Endothelial cell of umbilical vein (primary cell): ENCODE measurements around the gene ABCC4. TPM values are rescaled to one million over a fixed set of nuclear protein-coding genes. Genes with fewer than 3 reads are reported as not detected.
A peak's percentile ranks its signal among the peaks of the same experiment; 100 is the strongest.
"Not testable (repeated sequence)": the region's sequence is repeated elsewhere in the genome, so short reads cannot be mapped to it uniquely, and the experiment has no call there.

Experiments
- BruUV-seq: library from RNA; stranded (reverse); fragments of 400-500 nt; replicated peaks from 2 replicates; lab custom pipeline; 2021; lab: Mats Ljungman, UMichigan
- CTCF ChIA-PET: fragments of 300-600, 350-600 bp; sonication (Branson Sonifier 250); formaldehyde crosslinking; loops from one replicate; lab custom pipeline; 2021; ENCODE audit warnings: antibody characterized with exemption, inconsistent platforms; lab: Charles Lee
- POLR2A ChIA-PET: fragments of 300-600, 350-600 bp; sonication (Branson Sonifier 250); formaldehyde crosslinking; loops from one replicate; lab custom pipeline; 2021; ENCODE audit warnings: antibody characterized with exemption, inconsistent platforms; lab: Charles Lee
- DNase-seq: peaks from one replicate; pipeline ENCODE4 v3.0.0-alpha.2; 2011; ENCODE audit warnings: low read depth, low spot score
- FAIRE-seq: peaks from 2 replicates; lab custom pipeline; 2011; peaks lifted over from hg19 to GRCh38; lab: Jason Lieb, UNC
- H2AFZ ChIP-seq: 2 replicates; pipeline ENCODE4 v1.6.0; 2012; ENCODE audit warnings: low read depth, low read length, control low read depth, inconsistent platforms
- H3K27ac ChIP-seq: 2 replicates; pipeline ENCODE4 v1.5.1; 2011; ENCODE audit warnings: low read depth, mild to moderate bottlenecking, control low read depth, low read length, moderate library complexity; ENCODE audit not compliant: insufficient read depth
- H3K27me3 ChIP-seq, 2 experiments: 2 replicates each; pipeline versions ENCODE4 v1.6.0 to v1.6.1; 2011; ENCODE audit warnings: low read length in 2 of 2, mixed read lengths in 1 of 2; ENCODE audit not compliant: control insufficient read depth in 2 of 2, insufficient read depth in 2 of 2
- H3K36me3 ChIP-seq, 2 experiments: 2 replicates in 1 of 2; 3 replicates in 1 of 2; pipeline ENCODE4 v1.5.1; 2011; ENCODE audit warnings: low read length in 2 of 2, mild to moderate bottlenecking in 1 of 2, moderate library complexity in 1 of 2; ENCODE audit not compliant: control insufficient read depth in 2 of 2, insufficient read depth in 2 of 2; ENCODE audit errors: extremely low read depth in 1 of 2
- H3K4me1 ChIP-seq: 3 replicates; pipeline ENCODE4 v1.5.1; 2011; ENCODE audit warnings: mild to moderate bottlenecking, low read length; ENCODE audit not compliant: control insufficient read depth, insufficient read depth; ENCODE audit errors: extremely low read depth
- H3K4me2 ChIP-seq: 2 replicates; pipeline ENCODE4 v1.6.1; 2011; ENCODE audit warnings: low read length, control low read depth, mixed read lengths; ENCODE audit not compliant: insufficient read depth
- H3K4me3 ChIP-seq, 3 experiments: fragments of 200-600 bp in 1 of 3; sonication (generic), shearing (Covaris generic) in 1 of 3; replicated peaks in 1 of 3; 2 replicates each; pipeline ENCODE4 v1.5.1; 2011 to 2016; ENCODE audit warnings: control low read depth in 3 of 3, low read length in 3 of 3, mild to moderate bottlenecking in 2 of 3, inconsistent platforms in 1 of 3, low read depth in 1 of 3, moderate library complexity in 1 of 3; ENCODE audit not compliant: insufficient read depth in 1 of 3
- H3K79me2 ChIP-seq: 2 replicates; pipeline ENCODE4 v1.6.0; 2012; ENCODE audit warnings: low read length, inconsistent platforms; ENCODE audit not compliant: control insufficient read depth, insufficient read depth
- H3K9ac ChIP-seq: replicated peaks from 2 replicates; pipeline ENCODE3; 2011; ENCODE audit warnings: low read length, control low read depth; ENCODE audit not compliant: insufficient read depth; ENCODE audit errors: extremely low read depth
- H3K9me1 ChIP-seq: replicated peaks from 3 replicates; pipeline ENCODE4 v1.6.0; 2011; ENCODE audit warnings: mild to moderate bottlenecking, low read length; ENCODE audit not compliant: control insufficient read depth, insufficient read depth; ENCODE audit errors: extremely low read depth
- H3K9me3 ChIP-seq: replicated peaks from 2 replicates; pipeline ENCODE4 v1.5.1; 2012; ENCODE audit warnings: low read length, inconsistent platforms; ENCODE audit not compliant: control insufficient read depth, insufficient read depth
- H4K20me1 ChIP-seq: replicated peaks from 2 replicates; pipeline ENCODE3; 2011; ENCODE audit warnings: mild to moderate bottlenecking, low read length; ENCODE audit not compliant: control insufficient read depth, insufficient read depth; ENCODE audit errors: extremely low read depth
- CTCF ChIP-seq, 2 donors: IDR thresholded peaks; 1 replicate in 1 of 2; 2 replicates in 1 of 2; pipeline ENCODE4 v1.5.1; 2011; ENCODE audit warnings: low read length in 2 of 2, mild to moderate bottlenecking in 2 of 2, moderate library complexity in 2 of 2, control low read depth in 1 of 2, inconsistent platforms in 1 of 2, low read depth in 1 of 2; ENCODE audit not compliant: insufficient read depth in 1 of 2; ENCODE audit errors: extremely low read depth in 1 of 2
- GATA2 ChIP-seq: IDR thresholded peaks from 2 replicates; pipeline ENCODE4 v1.7.0; 2011; ENCODE audit warnings: low read depth, mild to moderate bottlenecking, moderate library complexity, mixed read lengths, low read length; ENCODE audit not compliant: insufficient read length, insufficient read depth
- dilution Hi-C: fragments of 300-500 bp; cut with MboI; formaldehyde crosslinking; loops from one replicate; pipeline ENCODE4 v1.15.0; 2019; ENCODE audit warnings: low sequenced_read_pairs; ENCODE audit not compliant: extremely low pct_ligation_motif_present
- intact Hi-C: fragments of 100-400 bp; cut with micrococcal nuclease; formaldehyde crosslinking; loops from one replicate; pipeline ENCODE4 v1.10.0; 2022
- polyA plus RNA-seq, 4 experiments: library from polyadenylated mRNA; depleted of rRNA in 3 of 4; stranded (reverse) in 3 of 4; unstranded in 1 of 4; fragments of >200 nt; gene quantifications; 2 replicates each; pipeline versions ENCODE4 v1.2.1 to v1.2.3, GENCODE V29; 2011 to 2012; ENCODE audit warnings: missing spikeins in 1 of 4
- total RNA-seq: library from RNA; stranded (reverse); gene quantifications from 2 replicates; pipeline ENCODE4 v1.2.3, GENCODE V29; 2021

Gene ABCC4
- total and polyA plus RNA-seq, 2 donors (not counting 3 experiments of a cell fraction or from before 2014, with no cell fraction given): 9.2 to 15.9 TPM

GRCh38 chr13:95201814-95202651 lies 99.2 kb downstream of the ABCC4 start:
- Histone ChIP-seq H3K9me3 (no peaks in the 10 kb centered on the region), H3K27ac (peak overlapping the region; percentile 52), H3K4me1 (peaks cover 23% of the 10 kb centered on the region), H3K36me3 (peaks cover 0 to 2% of the 10 kb centered on the region in 2 experiments), H3K4me3 (no peak overlapping the region), H3K27me3 (no peaks in the 10 kb centered on the region), H3K9me1 (no peaks in the 10 kb centered on the region), H3K79me2 (no peaks in the 10 kb centered on the region), H3K9ac (peak overlapping the region; percentile 4), H3K4me2 (no peak overlapping the region), H2AFZ (no peak overlapping the region), H4K20me1 (no peaks in the 10 kb centered on the region)
- POLR2A ChIA-PET: interaction anchor here (0.6 kb wide), 2 partner anchors 54 to 188 kb away, joined by 3 to 5 read pairs; no protein-coding TSS in a partner anchor
- CTCF ChIA-PET: interaction anchor here (0.7 to 3.2 kb wide), 6 partner anchors 10 to 202 kb away, joined by 3 to 16 read pairs (median 5); no protein-coding TSS in a partner anchor
- peak; percentile 80 for DNase-seq
- TSS peak; percentile 42 for BruUV-seq
- FAIRE-seq: no peak
- dilution Hi-C loops: no loop called here
- TF ChIP-seq CTCF (IDR thresholded peaks at IDR 0.05; ENCODE audit: extremely low read depth in 1 of 2, insufficient read depth in 1 of 2, low read depth in 1 of 2, low read length in 2 of 2) (no peak), GATA2 (peak; percentile 69)
- intact Hi-C loops: loop anchor here (5.0 kb wide), 1 partner anchor 50 kb away; no protein-coding TSS in a partner anchor

- H3K36me3 ChIP-seq, FAIRE-seq, H3K27me3 ChIP-seq, H3K9ac ChIP-seq, POLR2A ChIA-PET, dilution Hi-C loops, DNase-seq, H4K20me1 ChIP-seq, H3K9me1 ChIP-seq, H3K27ac ChIP-seq, H3K4me3 ChIP-seq, H3K4me2 ChIP-seq, BruUV-seq, H2AFZ ChIP-seq, H3K9me3 ChIP-seq, H3K79me2 ChIP-seq: not testable (repeated sequence)
- CTCF ChIA-PET: interaction anchor here (1.0 kb wide), 1 partner anchor 180 kb away, joined by 5 read pairs; no protein-coding TSS in a partner anchor
- H3K4me1 ChIP-seq: peaks cover 23% of the 10 kb centered on the region
- intact Hi-C loops: loop anchor here (5.0 kb wide), 1 partner anchor 52 kb away; no protein-coding TSS in a partner anchor
Measured at GRCh38 chr13:95200386-95200957, 100.8 kb downstream of the ABCC4 start.
